Measurements from ENCODE around the gene ACMSD. TPM values are rescaled to one million over a fixed set of nuclear protein-coding genes. Genes with fewer than 3 reads are reported as not detected.
A peak's percentile ranks its signal among the peaks of the same experiment; 100 is the strongest.

Gene ACMSD
- total and polyA plus RNA-seq, 2 of the 13 experiments (the other 11 are each of a cell fraction or from before 2014, with no cell fraction given), result not detected

DNA sequence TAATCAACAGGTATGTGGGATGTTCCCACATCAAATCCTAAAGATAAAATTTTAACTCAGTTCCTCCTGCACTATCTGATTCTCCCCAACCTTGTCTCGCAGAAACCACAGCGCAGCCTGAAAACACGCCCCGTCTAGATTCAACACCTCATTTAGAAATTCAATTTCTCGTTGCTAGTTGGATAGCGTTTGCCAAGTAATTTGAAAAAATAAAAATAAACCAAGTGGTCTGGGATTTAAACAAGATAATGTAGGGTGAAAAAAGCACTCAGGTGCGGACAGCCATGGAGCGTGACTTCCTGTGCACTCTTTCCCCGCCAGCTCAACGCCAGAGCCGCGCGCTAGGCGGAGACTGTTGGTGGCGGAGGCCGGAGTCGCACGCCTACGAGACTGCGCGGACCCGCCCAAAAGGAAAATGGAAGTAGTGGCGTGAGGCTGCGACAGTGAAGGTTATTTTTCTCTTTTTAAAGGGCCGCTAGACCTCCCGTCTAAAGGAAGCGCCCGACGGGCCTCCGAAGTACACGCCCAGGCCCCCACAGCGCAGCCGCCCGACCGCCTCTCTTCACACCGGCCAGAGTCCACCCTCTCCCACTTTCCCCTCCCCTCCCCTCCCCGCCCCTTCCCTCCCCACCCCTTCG, 79.6 kb downstream of the ACMSD start (continued):
- TF ChIP-seq ATM (IDR thresholded peaks at IDR 0.05; ENCODE audit: borderline replicate concordance) (no peak), FOXA3 (CRISPR knock-in tag; IDR thresholded peaks at IDR 0.05) (no peak), XBP1 (CRISPR knock-in tag; IDR thresholded peaks at IDR 0.05) (no peak), ATF7 (IDR thresholded peaks at IDR 0.05) (no peak), ATF7 (CRISPR knock-in tag; IDR thresholded peaks at IDR 0.05) (no peak), CBFB (CRISPR knock-in tag; IDR thresholded peaks at IDR 0.05) (no peak; the same call in 1 of the 2 replicates), SP4 (CRISPR knock-in tag; IDR thresholded peaks at IDR 0.05) (no peak), ATF5 (CRISPR knock-in tag; IDR thresholded peaks at IDR 0.05; ENCODE audit: low read depth) (no peak), TBP (CRISPR knock-in tag; IDR thresholded peaks at IDR 0.05) (no peak), AKNA (CRISPR knock-in tag; IDR thresholded peaks at IDR 0.05; ENCODE audit: borderline replicate concordance) (no peak), PAXIP1 (CRISPR knock-in tag; conservative IDR thresholded peaks at IDR 0.05) (peak; percentile 46; the same call in 1 of the 2 replicates)
- TF ChIP-seq, protein P1, sequence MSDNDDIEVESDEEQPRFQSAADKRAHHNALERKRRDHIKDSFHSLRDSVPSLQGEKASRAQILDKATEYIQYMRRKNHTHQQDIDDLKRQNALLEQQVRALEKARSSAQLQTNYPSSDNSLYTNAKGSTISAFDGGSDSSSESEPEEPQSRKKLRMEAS (IDR thresholded peaks at IDR 0.05), result peak; percentile 25; the same call in 1 of the 2 replicates
- TF ChIP-seq, protein P2, sequence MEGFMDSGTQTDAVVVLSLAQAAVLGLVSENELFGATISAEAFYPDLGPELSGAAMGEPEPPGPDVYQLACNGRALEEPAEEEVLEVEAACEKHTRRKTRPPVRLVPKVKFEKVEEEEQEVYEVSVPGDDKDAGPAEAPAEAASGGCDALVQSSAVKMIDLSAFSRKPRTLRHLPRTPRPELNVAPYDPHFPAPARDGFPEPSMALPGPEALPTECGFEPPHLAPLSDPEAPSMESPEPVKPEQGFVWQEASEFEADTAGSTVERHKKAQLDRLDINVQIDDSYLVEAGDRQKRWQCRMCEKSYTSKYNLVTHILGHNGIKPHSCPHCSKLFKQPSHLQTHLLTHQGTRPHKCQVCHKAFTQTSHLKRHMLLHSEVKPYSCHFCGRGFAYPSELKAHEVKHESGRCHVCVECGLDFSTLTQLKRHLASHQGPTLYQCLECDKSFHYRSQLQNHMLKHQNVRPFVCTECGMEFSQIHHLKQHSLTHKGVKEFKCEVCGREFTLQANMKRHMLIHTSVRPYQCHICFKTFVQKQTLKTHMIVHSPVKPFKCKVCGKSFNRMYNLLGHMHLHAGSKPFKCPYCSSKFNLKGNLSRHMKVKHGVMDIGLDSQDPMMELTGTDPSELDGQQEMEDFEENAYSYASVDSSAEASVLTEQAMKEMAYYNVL (CRISPR knock-in tag; IDR thresholded peaks at IDR 0.05; ENCODE audit: borderline replicate concordance), result no peak
